Measurements from ENCODE around the gene INSYN2B.

Gene INSYN2B

GRCh38 chr5:169848792-169849191 is 131.5 kb downstream of the INSYN2B start:
- H3K4me1 ChIP-seq (ENCODE audit: control insufficient read depth in 2 of 2, insufficient read depth in 1 of 2, low read depth in 1 of 2, low read length in 2 of 2), result no peaks in the 10 kb centered on the region
- H3K9me3 ChIP-seq (replicated peaks in 1 of 2; ENCODE audit: control insufficient read depth in 2 of 2, insufficient read depth in 1 of 2, low read depth in 1 of 2, low read length in 2 of 2), result peaks cover 0 to 3% of the 10 kb centered on the region in 2 donors
- no peak overlapping the region for H2AK5ac ChIP-seq (ENCODE audit: low read depth, low read length)
- no CpG with 5 or more reads among the region's 2 CpGs for WGBS, 2 donors (ENCODE audit: extremely low coverage in 2 of 2, insufficient read length in 2 of 2, insufficient replicate concordance in 1 of 2)
- no peak overlapping the region for H3K27ac ChIP-seq (replicated peaks; ENCODE audit: low read length)
- no peak overlapping the region for H2BK5ac ChIP-seq (ENCODE audit: low read length)
- H3K23ac ChIP-seq (ENCODE audit: low read depth, low read length, poor library complexity), result no peak overlapping the region
- H2BK120ac ChIP-seq (ENCODE audit: low read depth, low read length), result no peak overlapping the region
- H2AFZ ChIP-seq (ENCODE audit: low read length), result no peak overlapping the region
- no peak overlapping the region for H3K4me3 ChIP-seq (ENCODE audit: low read length in 2 of 2)
- H3K4ac ChIP-seq (ENCODE audit: low read length), result no peak overlapping the region
- no peak overlapping the region for H3K9ac ChIP-seq (ENCODE audit: low read depth, low read length, poor library complexity)
- H3K4me2 ChIP-seq (ENCODE audit: insufficient read depth, low read length, poor library complexity, severe bottlenecking), result no peak overlapping the region
- DNase-seq (ENCODE audit: low spot score), result no peak
- H2BK12ac ChIP-seq (ENCODE audit: low read length), result no peak overlapping the region
- H3K79me1 ChIP-seq (ENCODE audit: low read depth, low read length), result no peaks in the 10 kb centered on the region
- no peak overlapping the region for H4K8ac ChIP-seq (ENCODE audit: low read depth, low read length)
- H3K27me3 ChIP-seq (ENCODE audit: control insufficient read depth in 3 of 3, insufficient read depth in 3 of 3, low read depth in 1 of 3, low read length in 3 of 3), result no peaks in the 10 kb centered on the region
- no peaks in the 10 kb centered on the region for H3K36me3 ChIP-seq (replicated peaks in 1 of 2; ENCODE audit: control insufficient read depth in 2 of 2, insufficient read depth in 2 of 2, low read length in 2 of 2)
- no peak overlapping the region for H2BK15ac ChIP-seq (ENCODE audit: low read length)
- H3K18ac ChIP-seq (ENCODE audit: low read length), result no peak overlapping the region
- no peak overlapping the region for H3K14ac ChIP-seq (ENCODE audit: low read length)
- H4K91ac ChIP-seq (ENCODE audit: low read depth, low read length, poor library complexity), result no peak overlapping the region

DNA sequence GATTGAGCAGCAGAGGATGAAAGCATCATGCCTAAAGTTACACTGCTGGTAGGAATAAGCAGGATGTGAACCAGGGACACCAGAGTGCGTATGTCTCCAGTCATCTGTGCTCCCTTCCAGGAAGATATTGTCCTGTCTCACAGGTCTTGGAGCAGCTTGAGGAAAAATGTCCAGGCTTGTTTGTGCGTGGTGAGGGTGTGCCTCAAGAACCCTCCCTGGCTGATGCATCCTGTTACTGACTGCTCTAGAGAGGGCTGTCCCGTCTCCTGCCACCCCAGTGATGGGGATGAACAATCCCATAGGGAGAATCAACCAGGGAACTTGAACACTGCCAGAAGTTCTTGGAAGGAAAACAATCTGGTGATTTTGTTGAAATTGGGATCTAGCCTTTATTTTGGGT is 132.0 kb downstream of the INSYN2B start:
- Histone ChIP-seq H3K23ac (ENCODE audit: low read depth, low read length, poor library complexity) (no peak overlapping the region), H3K27me3 (ENCODE audit: control insufficient read depth in 3 of 3, insufficient read depth in 3 of 3, low read depth in 1 of 3, low read length in 3 of 3) (no peaks in the 10 kb centered on the region), H3K9ac (ENCODE audit: low read depth, low read length, poor library complexity) (no peak overlapping the region), H3K4me2 (ENCODE audit: insufficient read depth, low read length, poor library complexity, severe bottlenecking) (no peak overlapping the region), H3K4me3 (ENCODE audit: low read length in 2 of 2) (no peak overlapping the region), H3K9me3 (replicated peaks in 1 of 2; ENCODE audit: control insufficient read depth in 2 of 2, insufficient read depth in 1 of 2, low read depth in 1 of 2, low read length in 2 of 2) (peaks cover 0 to 3% of the 10 kb centered on the region in 2 donors), H4K8ac (ENCODE audit: low read depth, low read length) (no peak overlapping the region), H3K36me3 (replicated peaks in 1 of 2; ENCODE audit: control insufficient read depth in 2 of 2, insufficient read depth in 2 of 2, low read length in 2 of 2) (no peaks in the 10 kb centered on the region), H3K14ac (ENCODE audit: low read length) (no peak overlapping the region), H3K18ac (ENCODE audit: low read length) (no peak overlapping the region), H4K91ac (ENCODE audit: low read depth, low read length, poor library complexity) (no peak overlapping the region), H2AK5ac (ENCODE audit: low read depth, low read length) (no peak overlapping the region), H3K4ac (ENCODE audit: low read length) (no peak overlapping the region), H3K4me1 (ENCODE audit: control insufficient read depth in 2 of 2, insufficient read depth in 1 of 2, low read depth in 1 of 2, low read length in 2 of 2) (no peaks in the 10 kb centered on the region), H2BK12ac (ENCODE audit: low read length) (no peak overlapping the region), H2AFZ (ENCODE audit: low read length) (no peak overlapping the region), H3K79me1 (ENCODE audit: low read depth, low read length) (no peaks in the 10 kb centered on the region), H2BK5ac (ENCODE audit: low read length) (no peak overlapping the region), H2BK15ac (ENCODE audit: low read length) (no peak overlapping the region), H3K27ac (replicated peaks; ENCODE audit: low read length) (no peak overlapping the region), H2BK120ac (ENCODE audit: low read depth, low read length) (no peak overlapping the region)
- WGBS, 2 donors (ENCODE audit: extremely low coverage in 2 of 2, insufficient read length in 2 of 2, insufficient replicate concordance in 1 of 2), result no CpG with 5 or more reads among the region's 3 CpGs
- no peak for DNase-seq (ENCODE audit: low spot score)

- no peak overlapping the region for H3K9ac ChIP-seq (ENCODE audit: low read depth, low read length, poor library complexity)
- WGBS, 2 donors (ENCODE audit: extremely low coverage in 2 of 2, insufficient read length in 2 of 2, insufficient replicate concordance in 1 of 2), result no CpG with 5 or more reads among the region's 1 CpG
These were observed 132.8 kb downstream of the INSYN2B start for GRCh38 chr5:169847519-169847918.

GRCh38 chr5:169842699-169843098 is 137.6 kb downstream of the INSYN2B start:
- no peak overlapping the region for H3K9ac ChIP-seq (ENCODE audit: low read depth, low read length, poor library complexity)
- H2BK15ac ChIP-seq (ENCODE audit: low read length), result no peak overlapping the region
- H3K4me2 ChIP-seq (ENCODE audit: insufficient read depth, low read length, poor library complexity, severe bottlenecking), result no peak overlapping the region
- no peak overlapping the region for H3K4me3 ChIP-seq (ENCODE audit: low read length in 2 of 2)
- H3K18ac ChIP-seq (ENCODE audit: low read length), result no peak overlapping the region
- H4K91ac ChIP-seq (ENCODE audit: low read depth, low read length, poor library complexity), result no peak overlapping the region
- no peak overlapping the region for H3K27ac ChIP-seq (replicated peaks; ENCODE audit: low read length)
- no peaks in the 10 kb centered on the region for H3K79me1 ChIP-seq (ENCODE audit: low read depth, low read length)
- no peak overlapping the region for H2BK120ac ChIP-seq (ENCODE audit: low read depth, low read length)
- no peak overlapping the region for H3K23ac ChIP-seq (ENCODE audit: low read depth, low read length, poor library complexity)
- H3K4ac ChIP-seq (ENCODE audit: low read length), result no peak overlapping the region
- H3K27me3 ChIP-seq (ENCODE audit: control insufficient read depth in 3 of 3, insufficient read depth in 3 of 3, low read depth in 1 of 3, low read length in 3 of 3), result no peaks in the 10 kb centered on the region
- DNase-seq (ENCODE audit: low spot score), result no peak
- no peak overlapping the region for H3K14ac ChIP-seq (ENCODE audit: low read length)
- no peak overlapping the region for H2AFZ ChIP-seq (ENCODE audit: low read length)
- no peaks in the 10 kb centered on the region for H3K36me3 ChIP-seq (replicated peaks in 1 of 2; ENCODE audit: control insufficient read depth in 2 of 2, insufficient read depth in 2 of 2, low read length in 2 of 2)
- no peak overlapping the region for H4K8ac ChIP-seq (ENCODE audit: low read depth, low read length)
- no peak overlapping the region for H2BK5ac ChIP-seq (ENCODE audit: low read length)
- no peak overlapping the region for H2BK12ac ChIP-seq (ENCODE audit: low read length)
- H3K9me3 ChIP-seq (replicated peaks in 1 of 2; ENCODE audit: control insufficient read depth in 2 of 2, insufficient read depth in 1 of 2, low read depth in 1 of 2, low read length in 2 of 2), result no peaks in the 10 kb centered on the region
- no peak overlapping the region for H2AK5ac ChIP-seq (ENCODE audit: low read depth, low read length)
- H3K4me1 ChIP-seq (ENCODE audit: control insufficient read depth in 2 of 2, insufficient read depth in 1 of 2, low read depth in 1 of 2, low read length in 2 of 2), result no peaks in the 10 kb centered on the region

More at GRCh38 chr5:169847519-169847918, 132.8 kb downstream of the INSYN2B start:
- no peak overlapping the region for H2BK5ac ChIP-seq (ENCODE audit: low read length)
- no peak overlapping the region for H3K4me2 ChIP-seq (ENCODE audit: insufficient read depth, low read length, poor library complexity, severe bottlenecking)
- no peaks in the 10 kb centered on the region for H3K79me1 ChIP-seq (ENCODE audit: low read depth, low read length)
- H4K8ac ChIP-seq (ENCODE audit: low read depth, low read length), result no peak overlapping the region
- H3K4ac ChIP-seq (ENCODE audit: low read length), result no peak overlapping the region
- H3K18ac ChIP-seq (ENCODE audit: low read length), result no peak overlapping the region
- DNase-seq (ENCODE audit: low spot score), result no peak
- H2AK5ac ChIP-seq (ENCODE audit: low read depth, low read length), result no peak overlapping the region
- no peak overlapping the region for H3K23ac ChIP-seq (ENCODE audit: low read depth, low read length, poor library complexity)
- no peak overlapping the region for H3K27ac ChIP-seq (replicated peaks; ENCODE audit: low read length)
- H3K36me3 ChIP-seq (replicated peaks in 1 of 2; ENCODE audit: control insufficient read depth in 2 of 2, insufficient read depth in 2 of 2, low read length in 2 of 2), result no peaks in the 10 kb centered on the region
- H2AFZ ChIP-seq (ENCODE audit: low read length), result no peak overlapping the region
- H3K4me3 ChIP-seq (ENCODE audit: low read length in 2 of 2), result no peak overlapping the region
- H3K4me1 ChIP-seq (ENCODE audit: control insufficient read depth in 2 of 2, insufficient read depth in 1 of 2, low read depth in 1 of 2, low read length in 2 of 2), result no peaks in the 10 kb centered on the region
- H2BK120ac ChIP-seq (ENCODE audit: low read depth, low read length), result no peak overlapping the region
- H3K9me3 ChIP-seq (replicated peaks in 1 of 2; ENCODE audit: control insufficient read depth in 2 of 2, insufficient read depth in 1 of 2, low read depth in 1 of 2, low read length in 2 of 2), result peaks cover 0 to 3% of the 10 kb centered on the region in 2 donors
- H2BK12ac ChIP-seq (ENCODE audit: low read length), result no peak overlapping the region
- H4K91ac ChIP-seq (ENCODE audit: low read depth, low read length, poor library complexity), result no peak overlapping the region
- H3K14ac ChIP-seq (ENCODE audit: low read length), result no peak overlapping the region
- no peak overlapping the region for H2BK15ac ChIP-seq (ENCODE audit: low read length)
- no peaks in the 10 kb centered on the region for H3K27me3 ChIP-seq (ENCODE audit: control insufficient read depth in 3 of 3, insufficient read depth in 3 of 3, low read depth in 1 of 3, low read length in 3 of 3)

All from neuronal stem cell (in vitro differentiated cells).